BJ (cell line): ENCODE results near the gene ZNF414. TPM values are rescaled to one million over a fixed set of nuclear protein-coding genes. Genes with fewer than 3 reads are reported as not detected.

ENCODE experiments used
- CTCF ChIA-PET: fragments of 350-600 bp; formaldehyde crosslinking; extraction: SDS; loops from one replicate; lab custom pipeline; 2021; ENCODE audit warnings: antibody characterized with exemption, inconsistent platforms; lab: Yijun Ruan, JAX
- POLR2A ChIA-PET: fragments of 300-600 bp; sonication (Branson Sonifier 250); formaldehyde crosslinking; extraction: SDS; loops from one replicate; lab custom pipeline; 2021; ENCODE audit warnings: antibody characterized with exemption; lab: Charles Lee
- DNase-seq: peaks from one replicate; pipeline ENCODE4 v3.0.0-alpha.2; 2011; ENCODE audit warnings: low read depth
- H3K27me3 ChIP-seq: 2 replicates; pipeline ENCODE4 v1.6.0; 2011; ENCODE audit warnings: low read length; ENCODE audit not compliant: control insufficient read depth, insufficient read depth
- H3K36me3 ChIP-seq: 2 replicates; pipeline ENCODE4 v1.5.1; 2011; ENCODE audit warnings: low read length; ENCODE audit not compliant: control insufficient read depth, insufficient read depth
- H3K4me3 ChIP-seq: 2 replicates; pipeline ENCODE4 v1.5.1; 2011; ENCODE audit warnings: low read depth, mild to moderate bottlenecking, control low read depth, low read length
- polyA plus RNA-seq: library from polyadenylated mRNA; depleted of rRNA; stranded (reverse); fragments of >200 nt; gene quantifications from 2 replicates; pipeline ENCODE4 v1.2.3, GENCODE V29; 2011; rRNA removed
- TF ChIP-seq, protein P1 (sequence below): IDR thresholded peaks from 2 replicates; pipeline ENCODE4 v1.5.1; 2011; ENCODE audit warnings: low read depth, mild to moderate bottlenecking, control low read depth, inconsistent platforms, low read length, moderate library complexity; ENCODE audit not compliant: insufficient read depth

The ZNF414 gene
- polyA plus RNA-seq, 1 experiment = 5.7 TPM

DNA sequence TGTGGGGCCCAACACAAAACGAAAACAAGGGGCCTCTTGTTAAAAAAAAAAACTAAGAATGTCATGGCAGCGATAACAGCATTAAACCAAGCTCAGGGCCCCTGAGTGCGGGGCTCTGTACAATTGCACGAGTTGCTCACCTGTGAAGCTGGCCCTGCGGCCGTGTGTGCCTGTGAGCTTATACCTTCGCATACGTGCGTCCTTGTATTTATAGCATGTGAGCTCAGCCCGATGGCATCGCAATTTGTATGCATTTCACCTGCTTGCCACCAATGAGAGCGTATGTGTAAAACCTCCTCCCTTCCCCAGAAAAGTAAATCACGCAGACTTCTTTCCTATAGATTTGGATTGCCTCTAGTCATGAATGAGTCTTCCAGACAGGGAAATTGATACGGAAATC is 52.1 kb downstream of the ZNF414 start:
- peaks cover 12% of the 10 kb centered on the region for H3K36me3 ChIP-seq
- no peak for DNase-seq
- no peak overlapping the region for H3K4me3 ChIP-seq
- POLR2A ChIA-PET = no interaction called here
- no peaks in the 10 kb centered on the region for H3K27me3 ChIP-seq
- CTCF ChIA-PET = interaction anchor here (0.6 to 1.9 kb wide), 7 partner anchors 10 to 114 kb away, joined by 3 to 10 read pairs (median 3); partner anchors contain the start of gene MARCHF2
- TF ChIP-seq, protein P1, sequence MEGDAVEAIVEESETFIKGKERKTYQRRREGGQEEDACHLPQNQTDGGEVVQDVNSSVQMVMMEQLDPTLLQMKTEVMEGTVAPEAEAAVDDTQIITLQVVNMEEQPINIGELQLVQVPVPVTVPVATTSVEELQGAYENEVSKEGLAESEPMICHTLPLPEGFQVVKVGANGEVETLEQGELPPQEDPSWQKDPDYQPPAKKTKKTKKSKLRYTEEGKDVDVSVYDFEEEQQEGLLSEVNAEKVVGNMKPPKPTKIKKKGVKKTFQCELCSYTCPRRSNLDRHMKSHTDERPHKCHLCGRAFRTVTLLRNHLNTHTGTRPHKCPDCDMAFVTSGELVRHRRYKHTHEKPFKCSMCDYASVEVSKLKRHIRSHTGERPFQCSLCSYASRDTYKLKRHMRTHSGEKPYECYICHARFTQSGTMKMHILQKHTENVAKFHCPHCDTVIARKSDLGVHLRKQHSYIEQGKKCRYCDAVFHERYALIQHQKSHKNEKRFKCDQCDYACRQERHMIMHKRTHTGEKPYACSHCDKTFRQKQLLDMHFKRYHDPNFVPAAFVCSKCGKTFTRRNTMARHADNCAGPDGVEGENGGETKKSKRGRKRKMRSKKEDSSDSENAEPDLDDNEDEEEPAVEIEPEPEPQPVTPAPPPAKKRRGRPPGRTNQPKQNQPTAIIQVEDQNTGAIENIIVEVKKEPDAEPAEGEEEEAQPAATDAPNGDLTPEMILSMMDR = no peak

DNA sequence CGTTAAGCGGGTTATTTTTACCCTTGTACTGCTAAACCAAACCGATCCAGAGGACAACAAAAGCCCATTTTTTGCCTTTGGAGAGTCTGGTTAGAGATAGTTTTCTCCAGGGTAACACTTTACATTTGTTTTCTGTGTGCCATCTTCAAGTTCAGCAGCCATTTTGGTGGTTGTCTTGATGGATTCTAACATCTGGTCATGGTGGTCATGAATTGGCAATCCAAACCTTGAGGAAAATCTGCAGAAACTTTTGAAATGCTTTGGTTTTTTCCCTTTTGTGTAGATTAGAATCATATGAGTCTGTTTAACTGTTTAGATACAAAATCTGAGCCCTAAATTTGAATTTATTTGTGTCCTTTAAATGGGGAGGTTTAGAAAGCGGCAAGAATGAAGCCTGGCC is 52.6 kb downstream of the ZNF414 start:
- CTCF ChIA-PET = interaction anchor here (1.2 to 1.9 kb wide), 3 partner anchors 44 to 113 kb away, joined by 3 to 10 read pairs (median 3); partner anchors contain the start of gene MARCHF2
- Histone ChIP-seq H3K36me3 (peaks cover 11% of the 10 kb centered on the region), H3K27me3 (no peaks in the 10 kb centered on the region), H3K4me3 (no peak overlapping the region)
- POLR2A ChIA-PET = no interaction called here
- DNase-seq = no peak
- TF ChIP-seq, protein P1 = no peak

DNA sequence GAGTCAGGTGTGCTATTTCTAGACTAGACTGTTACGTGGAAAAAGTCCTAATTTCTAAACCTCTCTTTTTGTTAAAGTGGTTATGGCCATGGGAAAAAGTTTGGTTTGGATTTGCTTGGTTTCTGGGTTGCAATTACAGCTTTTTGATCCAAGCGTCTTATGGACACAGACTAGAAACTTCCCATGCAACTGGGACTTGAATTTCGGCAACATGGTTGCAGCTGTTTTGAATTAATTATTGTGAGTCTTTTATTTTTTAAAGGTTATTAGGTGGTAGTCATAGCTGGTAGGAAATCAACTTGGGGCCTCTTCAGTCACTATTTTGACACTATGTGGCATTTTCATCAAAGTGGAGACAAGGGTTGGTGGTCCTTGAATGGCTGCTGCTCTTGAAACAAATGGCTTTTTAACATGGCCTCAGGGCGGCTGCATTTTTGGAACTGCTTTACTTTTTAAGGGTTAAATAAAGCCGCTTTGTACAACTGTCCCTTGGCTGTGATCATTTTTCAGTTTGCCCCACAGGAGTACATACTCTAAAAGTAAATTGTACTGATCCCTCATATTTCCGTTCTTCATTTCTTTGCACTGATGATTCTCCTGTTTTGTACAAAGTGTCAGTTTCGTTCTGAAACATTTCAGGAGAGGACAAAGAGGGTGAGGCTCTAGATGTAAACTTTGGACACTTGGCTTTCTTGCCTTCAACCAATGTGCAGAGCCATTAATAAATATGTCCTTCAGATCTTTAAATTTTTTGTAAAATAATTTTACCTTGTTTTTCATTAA is 53.3 kb downstream of the ZNF414 start:
- ChIA-PET POLR2A (no interaction called here), CTCF (interaction anchor here (0.7 to 2.0 kb wide), 4 partner anchors 10 to 120 kb away, joined by 3 to 7 read pairs (median 4); no protein-coding TSS in a partner anchor)
- TF ChIP-seq, protein P1 = no peak
- no peaks in the 10 kb centered on the region for H3K27me3 ChIP-seq
- peaks cover 14% of the 10 kb centered on the region for H3K36me3 ChIP-seq
- no peak for DNase-seq
- no peak overlapping the region for H3K4me3 ChIP-seq

Other genes starting within 250 kb of the ZNF414 start
- 23.7 and 40.4 TPM in 2 replicates for gene CD320, start 205.8 kb downstream of the ZNF414 start, polyA plus RNA-seq
- gene NDUFA7, start 192.8 kb downstream of the ZNF414 start, polyA plus RNA-seq = 40.5 and 48.3 TPM in 2 replicates
- gene RPS28, start 192.7 kb downstream of the ZNF414 start, polyA plus RNA-seq = 371 and 525 TPM in 2 replicates
- gene KANK3, start 170.9 kb downstream of the ZNF414 start, polyA plus RNA-seq = 0.02 TPM in 1 of 2 replicates, not detected in the other
- 2.2 and 3.2 TPM in 2 replicates for gene ANGPTL4, start 150.0 kb downstream of the ZNF414 start, polyA plus RNA-seq
- gene RAB11B, start 123.8 kb downstream of the ZNF414 start, polyA plus RNA-seq = 27.3 and 50.0 TPM in 2 replicates
- gene MARCHF2, start 100.9 kb downstream of the ZNF414 start, polyA plus RNA-seq = 27.3 and 39.3 TPM in 2 replicates
- gene HNRNPM, start 69.2 kb downstream of the ZNF414 start, polyA plus RNA-seq = 60.2 and 81.6 TPM in 2 replicates
- gene PRAM1, start 11.5 kb downstream of the ZNF414 start, polyA plus RNA-seq = 0.04 TPM in 1 of 2 replicates, not detected in the other
- 0.29 and 0.33 TPM in 2 replicates for gene MYO1F, start 63.3 kb upstream of the ZNF414 start, polyA plus RNA-seq
- gene ADAMTS10, start 96.5 kb upstream of the ZNF414 start, polyA plus RNA-seq = 5.6 and 10.4 TPM in 2 replicates
- not detected in 2 replicates for gene NFILZ, start 116.5 kb upstream of the ZNF414 start, polyA plus RNA-seq
- gene ACTL9, start 184.6 kb upstream of the ZNF414 start, polyA plus RNA-seq = not detected in 2 replicates
- gene OR2Z1, start 207.5 kb upstream of the ZNF414 start, polyA plus RNA-seq = not detected in 2 replicates